Left renal pelvis (tissue), 4 donors: ENCODE data around the gene GRIK4. TPM values are rescaled to one million over a fixed set of nuclear protein-coding genes. Genes with fewer than 3 reads are reported as not detected.
"Not testable (repeated sequence)": the region's sequence is repeated elsewhere in the genome, so short reads cannot be mapped to it uniquely, and the experiment has no call there.

ENCODE experiments used
- DNase-seq, 4 donors: peaks; one replicate each; pipeline ENCODE4 v3.0.0-alpha.2; 2013; ENCODE audit warnings: low read depth in 4 of 4, low spot score in 3 of 4
- polyA plus RNA-seq, 4 donors: library from polyadenylated mRNA; unstranded; fragments of 120-200 nt; gene quantifications; one replicate each; pipeline ENCODE4 v1.2.1, GENCODE V29; 2013; ENCODE audit not compliant: insufficient read length in 4 of 4

The GRIK4 gene
- polyA plus RNA-seq, 4 donors, result 0.95 to 1.9 (median 1.5) TPM

DNA sequence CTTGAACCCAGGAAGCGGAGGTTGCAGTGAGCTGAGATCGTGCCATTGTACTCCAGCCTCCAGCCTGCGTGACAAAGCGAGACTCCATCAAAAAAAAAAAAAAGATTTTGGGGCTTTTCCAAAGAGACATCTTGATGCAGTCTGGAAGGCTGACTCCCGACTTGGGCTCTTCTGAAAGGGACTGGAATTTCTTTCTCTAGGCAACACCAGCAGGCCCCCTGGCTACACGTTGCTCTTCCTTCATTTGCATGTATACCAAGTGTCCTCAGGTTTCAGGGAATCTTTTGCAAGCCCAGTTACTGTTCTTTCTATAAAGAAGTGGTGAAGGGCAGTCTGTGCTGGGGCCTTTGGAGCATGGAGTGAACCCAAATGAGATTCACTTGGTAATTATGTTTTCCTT lies 211.0 kb downstream of the GRIK4 start:
- no peak for DNase-seq

DNA sequence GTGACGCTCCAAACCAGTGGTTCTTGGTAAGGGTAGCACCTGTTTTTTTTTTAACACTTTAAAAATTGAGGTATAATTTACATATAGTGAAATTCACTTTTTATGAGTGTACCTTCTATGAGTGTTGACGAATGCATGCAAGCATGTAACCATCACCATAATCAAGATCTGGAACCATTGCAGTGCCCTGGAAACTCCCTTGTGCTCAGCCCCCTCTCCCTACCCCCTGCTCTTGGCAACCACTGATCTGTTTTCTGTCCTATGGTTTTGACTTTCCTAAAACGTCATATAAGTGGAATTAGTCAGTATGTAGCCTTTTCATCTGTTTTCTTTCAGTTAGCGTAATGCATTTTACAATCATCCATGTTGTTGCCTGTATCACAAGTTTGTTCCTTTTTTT lies 212.2 kb downstream of the GRIK4 start:
- no peak for DNase-seq

DNA sequence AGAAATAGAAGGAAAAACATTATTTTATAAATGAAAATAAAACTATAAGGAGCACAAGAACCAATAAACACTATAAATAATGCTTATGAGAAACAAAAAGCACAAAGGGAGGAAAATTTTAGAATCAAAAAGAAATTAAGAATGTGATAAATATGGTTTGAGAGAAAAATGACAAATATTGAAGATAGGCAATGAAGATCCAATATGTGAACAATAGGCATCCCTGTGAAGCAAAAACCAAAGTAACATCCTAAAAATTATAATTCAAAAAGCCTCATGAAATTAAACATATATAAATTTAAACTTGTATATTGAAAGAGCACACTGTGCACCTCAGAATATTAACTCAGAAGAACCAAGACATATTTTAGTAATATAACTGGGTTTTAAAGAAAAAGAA lies 216.2 kb downstream of the GRIK4 start:
- no peak for DNase-seq

DNA sequence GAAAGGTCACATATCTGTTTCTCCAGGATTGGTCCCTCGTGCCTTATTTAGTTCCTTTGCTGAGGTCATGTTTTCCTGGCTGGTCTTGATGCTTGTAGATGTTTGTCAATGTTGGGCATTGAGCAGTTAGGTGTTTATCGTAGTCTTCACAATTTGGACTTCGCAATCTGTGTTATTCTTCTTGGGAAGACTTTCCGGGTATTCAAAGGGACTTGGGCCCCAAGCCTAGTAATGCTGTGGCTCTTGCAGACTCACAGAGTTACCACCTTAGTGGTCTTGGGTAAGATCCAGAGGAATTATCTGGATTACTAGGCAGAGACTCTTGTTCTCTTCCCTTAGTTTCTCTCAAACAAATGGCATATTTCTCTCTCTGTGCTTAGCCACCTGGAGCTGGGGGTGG lies 223.5 kb downstream of the GRIK4 start:
- DNase-seq, result no peak

DNA sequence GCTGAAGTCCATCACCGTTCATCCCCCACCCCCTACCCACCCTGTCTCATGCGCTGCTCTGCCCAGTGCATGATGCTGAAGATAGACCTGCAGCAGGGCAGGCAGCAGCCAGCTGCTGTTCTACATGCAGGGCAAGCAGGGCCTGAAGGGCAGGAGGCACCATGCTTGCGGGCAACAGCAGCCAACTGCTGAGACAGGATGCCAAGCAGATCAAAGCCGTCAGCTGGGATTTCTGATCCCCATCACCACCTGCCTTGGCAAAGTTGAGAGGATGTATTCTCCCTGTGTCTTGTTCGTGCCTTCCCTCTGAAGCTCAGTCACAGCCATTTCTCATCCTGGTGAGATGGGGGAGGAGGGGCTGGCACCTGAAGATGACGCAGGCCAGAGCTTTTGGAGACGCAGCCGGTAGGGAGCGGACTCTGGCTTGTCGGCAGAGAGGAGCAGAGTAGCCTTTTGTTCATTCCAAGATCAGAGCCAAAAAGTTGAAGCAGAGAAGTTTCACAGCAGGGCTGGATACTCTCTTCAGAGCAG lies 227.0 kb downstream of the GRIK4 start:
- DNase-seq, result no peak

DNA sequence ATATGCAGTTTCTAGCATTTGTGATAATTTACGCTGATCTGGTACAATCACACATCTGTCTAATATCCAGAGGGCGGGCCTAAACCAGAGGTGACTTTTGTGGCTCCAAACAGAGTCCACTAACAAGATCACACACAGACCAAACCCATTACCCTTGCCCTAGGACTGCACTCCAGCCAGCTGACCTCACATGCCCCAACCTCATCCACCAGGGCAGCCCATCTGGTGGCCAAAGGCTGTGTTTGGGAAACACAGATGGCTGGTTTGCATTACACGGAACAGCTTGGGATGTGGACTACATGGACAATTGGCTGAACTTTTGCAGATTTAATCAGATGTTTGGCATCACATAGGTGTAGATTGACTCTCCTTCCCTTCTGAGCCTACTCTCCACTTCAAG lies 228.2 kb downstream of the GRIK4 start:
- DNase-seq, result no peak

DNA sequence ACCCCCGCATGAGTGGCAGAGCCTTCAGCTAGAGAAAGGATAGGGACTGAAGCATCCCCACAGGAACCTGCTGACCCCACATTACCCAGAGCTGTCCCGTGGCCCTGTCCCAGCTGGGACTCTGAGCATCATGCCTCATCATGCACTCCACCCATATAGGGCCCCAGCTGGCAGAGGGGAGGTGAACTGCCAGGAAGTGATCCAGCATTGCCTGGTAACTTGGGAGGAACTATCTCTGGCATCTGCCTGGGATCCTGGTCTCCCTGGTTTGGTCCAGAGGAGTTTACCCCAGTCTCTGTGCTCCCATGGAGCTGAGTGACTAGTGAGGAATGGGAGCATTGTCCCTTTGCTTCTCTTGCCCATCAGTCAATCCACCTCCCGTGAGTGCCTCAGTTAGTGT lies 228.8 kb downstream of the GRIK4 start:
- no peak for DNase-seq

DNA sequence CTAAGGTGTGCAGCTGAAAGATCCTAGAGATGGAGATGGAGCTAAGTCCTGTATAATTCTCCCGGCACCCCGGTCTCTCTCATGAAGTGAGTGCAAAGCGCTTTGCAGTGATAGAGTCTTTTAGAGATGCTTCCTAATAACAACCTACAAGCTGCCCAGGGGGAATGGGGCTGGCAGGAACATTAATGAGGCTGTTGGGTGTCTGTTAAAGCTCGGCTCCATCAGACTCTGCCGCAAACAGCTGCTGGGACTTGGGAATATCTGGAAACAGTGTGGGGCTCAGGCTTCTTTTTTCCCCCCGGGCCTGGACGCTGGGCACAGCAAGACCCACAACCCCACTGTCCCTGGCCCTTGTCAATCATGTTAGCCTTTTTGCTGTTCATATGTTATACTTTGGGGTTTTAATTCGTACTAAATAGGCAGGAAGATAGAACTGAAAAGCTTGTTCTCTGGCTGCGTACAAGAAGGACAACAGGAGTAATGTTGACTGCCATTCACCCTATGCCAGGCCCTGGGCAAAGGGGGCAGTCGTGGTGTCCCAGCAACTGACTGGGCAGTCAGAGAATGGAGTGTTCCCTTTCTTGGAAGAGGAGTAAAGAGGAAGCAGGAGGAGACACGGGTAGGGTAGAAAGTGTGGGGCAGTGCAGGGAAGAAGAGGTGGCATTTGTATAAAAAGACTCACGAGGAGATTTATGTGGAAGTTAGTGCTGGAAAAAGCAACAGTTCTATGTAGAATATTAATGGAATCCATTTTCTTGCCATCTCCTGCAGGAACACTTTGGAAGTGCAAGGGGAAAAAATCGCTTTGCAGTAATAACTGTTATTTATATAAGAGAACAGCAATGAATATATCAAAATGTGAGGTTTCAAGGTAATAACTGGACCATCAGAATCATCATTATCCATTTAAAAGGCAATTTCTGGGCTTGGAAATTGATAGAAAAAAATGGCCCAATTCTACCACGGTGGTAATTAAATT lies 232.8 kb downstream of the GRIK4 start:
- DNase-seq, result no peak

DNA sequence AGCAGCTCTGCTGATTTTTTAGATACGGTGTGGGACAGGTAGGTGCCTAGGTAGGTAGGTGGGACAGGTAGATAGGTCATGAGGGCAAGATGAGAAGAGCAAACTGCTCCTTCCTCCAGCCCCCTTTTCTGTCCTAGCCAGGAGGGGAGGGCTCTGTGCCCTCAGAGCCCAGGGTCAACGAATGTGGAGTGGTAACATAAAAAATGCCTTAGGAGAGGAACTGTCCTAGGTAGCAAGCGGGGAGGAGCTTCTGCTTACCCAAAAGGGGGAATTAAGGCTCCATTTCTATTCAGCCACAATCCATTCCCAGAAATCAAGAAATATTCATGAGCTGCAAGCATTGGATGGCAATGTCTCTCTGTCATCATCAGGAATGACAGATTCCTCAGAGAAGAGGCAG lies 234.8 kb downstream of the GRIK4 start:
- DNase-seq, result no peak

DNA sequence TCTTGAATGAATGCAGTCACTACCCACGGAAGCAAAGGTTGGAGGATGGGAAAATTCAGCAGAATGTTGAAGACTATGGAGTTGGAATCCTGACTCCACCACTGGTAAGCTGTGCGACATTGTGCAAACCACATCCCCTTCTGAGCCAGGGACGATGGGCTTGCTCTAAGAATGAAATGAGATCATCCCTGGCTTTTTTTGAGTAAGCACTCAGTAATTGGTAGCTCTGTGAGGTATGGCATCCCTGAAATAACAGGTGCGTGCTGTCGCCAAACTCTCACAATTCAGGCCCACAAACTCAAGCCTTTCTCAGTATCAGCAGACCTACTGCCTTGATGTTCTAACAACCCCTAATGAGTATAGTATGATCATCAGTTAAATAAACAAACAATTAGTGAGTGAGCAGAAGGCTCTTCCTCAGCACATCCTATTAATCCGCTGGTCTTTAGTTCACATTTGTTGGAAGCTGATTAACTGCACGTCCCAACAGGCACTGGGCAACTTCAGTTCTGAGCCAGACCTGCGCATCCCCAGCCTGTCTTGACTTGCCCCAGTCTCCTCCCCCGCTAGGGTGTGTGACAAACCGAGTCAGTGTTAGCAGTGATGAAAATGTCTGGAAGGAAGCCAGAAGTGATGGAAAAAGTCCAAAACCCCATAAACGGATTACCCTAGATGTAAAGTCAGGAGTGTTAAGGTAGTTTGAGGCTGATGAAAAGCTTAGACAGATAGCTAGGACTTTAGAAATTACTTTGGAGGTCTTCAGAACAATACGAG lies 235.5 kb downstream of the GRIK4 start:
- no peak for DNase-seq

DNA sequence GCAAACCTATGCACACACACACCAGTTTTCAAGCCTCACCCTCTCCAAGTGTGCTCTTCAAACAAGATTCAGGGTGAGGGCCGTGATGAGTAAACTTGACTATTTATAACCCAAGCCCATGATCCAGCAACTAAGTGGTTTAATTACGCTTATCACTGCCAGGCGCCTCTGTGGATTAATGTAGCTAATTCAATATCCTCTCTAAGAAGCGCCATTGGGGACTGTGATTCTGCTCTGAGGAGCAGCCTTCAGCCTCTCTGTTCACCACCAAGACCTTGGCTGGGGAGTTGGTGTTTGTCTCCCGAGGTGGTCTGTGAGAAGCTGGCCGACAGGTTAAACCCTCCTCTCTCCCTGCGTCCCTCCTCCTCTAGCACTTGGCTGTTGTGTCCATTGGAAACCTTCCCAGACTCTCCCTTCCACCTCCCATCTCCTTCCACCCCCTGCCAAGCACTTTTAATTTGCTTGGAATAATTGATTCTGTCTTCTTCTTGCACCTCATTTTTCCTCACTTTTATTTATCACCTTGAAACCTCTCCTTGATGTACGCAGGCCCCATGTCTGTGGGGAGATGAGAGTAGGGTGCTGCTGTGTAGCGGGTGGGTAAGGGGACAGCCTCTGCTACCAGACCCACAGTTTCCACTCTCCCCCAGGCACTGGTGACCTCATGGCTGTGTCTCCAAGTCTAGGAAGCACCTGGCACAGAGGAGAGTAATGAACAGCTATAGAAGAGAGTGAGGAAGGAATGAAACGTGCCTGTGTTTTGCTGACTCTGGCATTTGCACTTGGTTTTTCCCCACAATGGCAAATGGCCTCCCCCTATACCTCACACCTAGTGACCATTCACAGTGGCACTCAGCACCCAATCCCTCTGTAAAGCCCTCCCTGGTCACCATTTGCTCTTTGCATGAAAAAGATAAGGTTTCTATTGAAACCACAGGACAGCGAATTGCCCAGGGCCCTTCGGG lies 236.6 kb downstream of the GRIK4 start:
- DNase-seq, result no peak

DNA sequence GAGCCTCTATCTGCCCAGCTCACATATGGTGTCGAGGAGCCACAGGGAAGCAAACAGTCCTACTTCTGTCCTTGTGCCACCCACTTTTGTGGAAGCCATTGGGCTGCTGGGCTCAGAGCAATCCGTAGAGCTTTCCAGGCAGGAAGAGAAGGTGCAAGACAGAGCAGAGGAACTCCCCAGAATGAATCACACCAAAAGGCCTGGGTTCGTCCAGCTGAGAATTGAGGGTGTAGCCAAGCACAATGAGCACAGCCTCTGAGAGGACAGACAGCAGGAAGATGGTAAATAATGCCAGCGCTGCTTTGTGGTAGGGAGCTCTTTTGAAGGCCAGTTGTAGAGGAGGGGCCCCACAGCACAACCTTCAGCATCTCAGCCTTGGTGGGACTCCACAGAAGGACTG lies 237.8 kb downstream of the GRIK4 start:
- no peak for DNase-seq

DNA sequence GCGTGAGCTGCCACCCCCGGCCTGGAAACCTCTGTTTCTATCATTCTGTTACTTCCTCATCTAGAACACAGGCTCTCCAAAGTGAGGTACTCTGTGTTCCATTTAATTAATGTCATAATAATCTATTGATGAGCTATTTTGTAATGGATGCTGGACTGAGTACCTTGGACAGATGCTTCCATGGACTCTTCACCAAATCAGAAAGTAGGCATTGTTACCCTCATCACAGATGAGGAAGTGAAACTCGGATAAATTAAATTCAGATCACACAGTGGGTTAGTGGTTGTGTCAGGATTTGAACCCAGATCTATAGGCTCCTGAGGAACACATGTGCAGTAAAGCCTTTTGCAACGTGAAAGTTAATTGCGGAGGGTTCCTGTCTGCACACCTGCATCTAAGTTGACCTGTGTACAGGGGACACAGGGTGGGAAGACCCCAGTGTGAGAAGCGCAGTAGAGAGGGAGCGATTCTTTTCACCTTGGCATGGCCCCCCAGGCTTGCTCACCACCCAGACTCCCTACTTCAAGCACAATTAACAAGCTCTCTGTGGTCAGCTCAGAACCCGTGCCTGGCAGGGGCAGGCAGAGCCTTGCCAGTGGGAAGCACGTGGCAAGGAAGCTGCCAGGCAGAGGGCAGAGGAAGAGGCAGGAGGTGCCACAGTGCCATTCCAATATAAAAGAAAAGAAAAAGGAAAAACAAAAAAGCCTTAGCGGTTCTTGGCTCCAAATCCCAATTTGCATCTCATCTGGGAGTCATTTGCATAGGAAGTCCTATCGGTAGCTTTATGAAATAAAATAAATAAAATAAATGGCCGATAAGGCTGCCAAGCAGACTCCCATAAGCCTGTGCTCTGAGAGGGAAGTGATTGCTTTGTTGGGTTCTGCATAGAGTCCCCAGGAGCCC lies 239.3 kb downstream of the GRIK4 start:
- no peak for DNase-seq

DNA sequence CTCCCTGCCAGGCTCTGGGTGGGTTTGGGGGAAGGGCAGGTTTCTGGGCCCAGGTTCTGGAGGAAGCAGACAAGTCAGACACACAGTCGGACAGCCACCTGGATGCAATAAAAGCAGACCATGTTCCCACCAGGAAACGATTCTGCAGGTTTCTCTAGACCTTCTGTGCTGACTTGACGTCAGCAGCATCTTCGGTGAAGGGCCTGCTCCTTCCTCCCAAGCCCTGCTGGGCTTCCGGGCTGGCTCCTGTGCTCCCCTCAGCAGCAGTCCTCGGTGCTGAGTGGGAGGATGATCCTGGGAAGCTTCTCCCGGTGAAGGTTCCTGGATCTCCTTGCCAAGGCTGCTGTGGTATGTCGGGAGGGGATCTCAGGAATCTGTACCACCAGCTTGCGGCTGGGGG lies 240.0 kb downstream of the GRIK4 start:
- no peak for DNase-seq

DNA sequence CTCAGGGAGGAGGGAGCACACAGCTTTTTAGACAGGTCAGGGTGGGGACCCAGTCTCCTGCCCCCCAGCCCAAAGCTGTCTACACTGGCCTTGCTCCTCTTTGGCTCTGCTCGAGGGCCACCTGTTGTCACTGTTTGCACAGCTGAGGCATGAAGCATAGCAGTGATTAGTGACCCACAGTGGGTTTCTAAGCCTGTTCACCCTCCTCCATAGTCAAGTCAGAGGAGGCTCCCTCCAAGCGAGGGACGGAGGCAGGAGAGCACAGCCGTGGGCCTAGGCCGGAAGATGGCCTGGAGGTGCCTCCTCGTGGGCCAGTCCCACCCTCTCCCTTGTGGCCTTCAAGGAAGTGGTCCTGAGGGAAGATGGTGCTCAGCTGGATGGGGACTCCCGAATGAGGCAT lies 241.1 kb downstream of the GRIK4 start:
- DNase-seq, result no peak

DNA sequence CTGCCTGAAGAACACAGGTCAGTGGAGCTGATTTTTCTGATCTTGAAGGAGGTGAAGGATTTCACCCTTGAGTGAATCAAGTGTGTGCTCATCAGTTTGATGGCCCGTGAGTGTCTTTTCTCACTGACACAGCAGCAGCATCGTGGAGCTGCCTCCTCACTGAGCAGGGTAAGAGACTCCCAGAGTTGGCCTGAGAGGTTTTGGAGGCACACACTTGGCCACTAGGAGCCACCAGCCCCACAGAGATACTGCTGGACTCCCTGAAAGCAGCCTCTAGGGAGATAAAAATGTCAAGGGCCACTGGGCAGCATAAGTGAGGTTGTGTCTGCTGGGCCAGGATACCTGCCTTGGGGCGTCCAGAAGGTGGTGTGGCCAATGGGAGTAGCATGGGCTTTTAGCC lies 245.4 kb downstream of the GRIK4 start:
- no peak for DNase-seq

DNA sequence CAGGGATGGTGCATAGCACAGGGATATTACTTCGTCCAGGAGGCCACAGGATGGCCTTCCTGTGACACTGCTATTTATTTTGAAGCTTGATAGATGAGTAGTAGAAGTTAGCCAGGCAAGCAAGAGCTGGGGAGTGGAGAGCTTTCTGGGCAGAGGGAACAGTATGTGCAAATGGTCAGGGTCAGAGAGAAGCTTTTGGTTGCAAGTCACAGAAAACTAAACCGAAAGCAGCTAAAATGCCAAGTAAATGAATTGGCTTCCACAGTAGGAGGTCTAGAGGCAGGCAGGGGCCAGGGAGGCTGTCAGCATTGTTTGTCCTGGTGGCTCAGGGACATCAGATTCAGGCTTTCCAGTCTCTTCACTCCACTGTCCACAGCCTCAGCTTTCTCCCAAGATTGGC lies 247.5 kb downstream of the GRIK4 start:
- DNase-seq, result no peak

DNA sequence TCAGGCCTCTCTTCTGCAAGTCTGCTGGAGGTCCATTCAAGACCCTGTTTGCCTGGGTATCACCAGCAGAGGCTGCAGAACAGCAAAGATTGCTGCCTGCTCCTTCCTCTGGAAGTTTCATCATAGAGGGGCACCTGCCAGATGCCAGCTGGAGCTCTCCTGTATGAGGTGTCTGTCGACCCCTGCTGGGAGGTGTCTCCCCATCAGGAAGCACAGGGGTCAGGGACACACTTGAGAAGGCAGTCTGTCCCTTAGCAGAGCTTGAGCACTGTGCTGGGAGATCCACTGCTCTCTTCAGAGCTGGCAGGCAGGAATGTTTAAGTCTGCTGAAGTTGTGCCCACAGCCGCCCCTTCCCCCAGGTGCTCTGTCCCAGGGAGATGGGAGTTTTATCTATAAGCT lies 254.2 kb downstream of the GRIK4 start:
- not testable (repeated sequence) for DNase-seq

DNA sequence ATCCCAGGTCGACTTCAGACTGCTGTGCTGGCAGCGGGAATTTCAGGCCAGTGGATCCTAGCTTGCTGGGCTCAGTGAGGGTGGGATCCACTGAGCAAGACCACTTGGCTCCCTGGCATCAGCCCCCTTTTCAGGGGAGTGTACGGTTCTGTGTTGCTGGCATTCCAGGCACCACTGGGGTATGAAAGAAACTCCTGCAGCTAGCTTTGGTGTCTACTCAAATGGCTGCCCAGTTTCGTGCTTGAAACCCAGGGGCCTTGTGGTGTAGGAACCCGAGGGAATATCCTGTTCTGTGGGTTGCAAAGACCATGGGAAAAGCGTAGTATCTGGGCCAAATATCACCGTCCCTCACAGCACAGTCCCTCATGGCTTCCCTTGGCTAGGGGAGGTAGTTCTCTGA lies 254.8 kb downstream of the GRIK4 start:
- no peak for DNase-seq
